Measurements from ENCODE around the gene HPDL.
"Not testable (repeated sequence)": the region's sequence is repeated elsewhere in the genome, so short reads cannot be mapped to it uniquely, and the experiment has no call there.

HPDL gene

DNA sequence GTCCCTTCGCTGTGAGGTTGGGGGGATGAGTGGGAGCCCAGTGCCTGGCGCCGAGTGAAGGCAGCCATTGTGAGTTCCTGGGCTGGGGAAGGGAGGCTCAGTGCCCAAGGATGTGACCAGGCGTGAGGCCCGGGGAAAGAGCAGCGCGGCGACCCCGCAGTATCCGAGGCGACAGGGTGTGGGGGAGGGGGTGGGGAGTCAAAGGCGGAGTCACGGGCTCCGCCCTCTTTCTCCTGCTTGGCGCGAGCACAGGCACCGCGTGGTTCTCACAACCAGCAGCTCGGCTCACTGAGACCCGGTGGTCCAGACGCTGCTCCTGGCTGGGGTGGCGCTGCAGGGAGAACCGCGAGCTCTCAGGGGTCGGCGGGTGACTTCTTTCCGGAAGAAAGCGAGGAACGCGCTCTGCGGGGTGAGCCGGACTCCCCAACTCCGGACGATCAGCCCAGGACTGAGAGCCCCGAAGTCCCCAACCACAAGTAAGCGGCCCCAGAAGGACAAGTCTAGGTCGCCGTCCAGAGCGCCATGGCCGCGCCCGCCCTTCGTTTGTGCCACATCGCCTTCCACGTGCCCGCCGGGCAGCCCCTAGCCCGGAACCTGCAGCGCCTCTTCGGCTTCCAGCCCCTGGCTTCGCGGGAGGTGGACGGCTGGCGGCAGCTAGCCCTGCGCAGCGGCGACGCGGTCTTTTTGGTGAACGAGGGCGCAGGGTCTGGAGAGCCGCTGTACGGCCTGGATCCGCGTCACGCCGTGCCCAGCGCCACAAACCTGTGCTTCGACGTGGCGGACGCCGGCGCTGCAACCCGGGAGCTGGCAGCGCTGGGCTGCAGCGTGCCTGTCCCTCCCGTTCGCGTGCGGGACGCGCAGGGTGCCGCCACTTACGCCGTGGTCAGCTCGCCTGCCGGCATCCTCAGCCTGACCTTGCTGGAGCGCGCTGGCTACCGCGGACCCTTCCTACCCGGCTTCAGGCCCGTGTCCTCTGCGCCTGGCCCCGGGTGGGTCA, at the start of gene HPDL:
Gene HPDL (plus strand): TSS at position 269 of the 997 bp plus-strand sequence. CDS start 254 bp downstream, at position 523.
- DNase-seq (ENCODE audit: low spot score): peak; percentile 85

DNA sequence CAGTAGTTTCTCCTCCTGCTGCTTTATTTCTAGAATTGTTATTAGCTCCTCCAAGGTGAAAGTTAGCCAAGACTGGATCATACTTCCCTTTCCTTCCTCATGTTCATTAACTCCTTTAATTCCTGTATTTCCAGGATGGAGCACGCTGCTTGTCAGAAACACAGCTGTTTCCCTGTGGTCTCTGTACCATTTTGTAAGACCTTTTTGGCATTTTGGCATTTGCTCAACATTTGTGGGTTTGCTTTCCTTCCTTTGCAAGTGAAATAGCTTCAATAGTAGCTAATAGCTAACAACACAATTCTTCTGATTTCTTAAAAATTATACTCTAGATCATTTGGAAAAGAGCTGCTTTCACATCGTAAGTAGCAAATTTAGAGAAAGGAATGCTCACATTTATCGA, 44.3 kb upstream of the HPDL start:
- no peak for DNase-seq (ENCODE audit: low spot score)

DNA sequence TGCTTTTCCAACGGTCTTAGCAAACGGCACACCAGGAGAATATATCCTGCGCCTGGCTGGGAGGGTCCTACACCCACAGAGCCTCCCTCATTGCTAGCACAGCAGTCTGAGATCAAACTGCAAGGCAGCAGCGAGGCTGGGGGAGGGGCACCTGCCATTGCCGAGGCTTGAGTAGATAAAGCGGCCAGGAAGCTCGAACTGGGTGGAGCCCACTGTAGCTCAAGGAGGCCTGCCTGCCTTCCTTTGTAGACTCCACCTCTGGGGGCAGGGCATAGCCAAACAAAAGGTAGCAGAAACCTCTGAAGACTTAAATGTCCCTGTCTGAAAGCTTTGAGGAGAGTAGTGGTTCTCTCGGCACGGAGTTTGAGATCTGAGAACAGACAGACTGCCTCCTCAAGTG, 41.8 kb upstream of the HPDL start:
- DNase-seq (ENCODE audit: low spot score): not testable (repeated sequence)

DNA sequence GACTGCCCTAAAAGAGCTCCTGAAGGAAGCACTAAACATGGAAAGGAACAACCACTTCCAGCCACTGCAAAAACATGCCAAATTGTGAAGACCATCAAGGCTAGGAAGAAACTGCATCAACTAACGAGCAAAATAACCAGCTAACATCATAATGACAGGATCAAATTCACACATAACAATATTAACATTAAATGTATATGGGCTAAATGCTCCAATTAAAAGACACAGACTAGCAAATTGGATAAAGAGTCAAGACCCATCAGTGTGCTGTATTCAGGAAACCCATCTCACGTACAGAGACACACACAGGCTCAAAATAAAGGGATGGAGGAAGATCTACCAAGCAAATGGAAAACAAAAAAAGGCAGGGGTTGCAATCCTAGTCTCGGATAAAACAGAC, 40.2 kb upstream of the HPDL start:
- DNase-seq (ENCODE audit: low spot score): not testable (repeated sequence)

DNA sequence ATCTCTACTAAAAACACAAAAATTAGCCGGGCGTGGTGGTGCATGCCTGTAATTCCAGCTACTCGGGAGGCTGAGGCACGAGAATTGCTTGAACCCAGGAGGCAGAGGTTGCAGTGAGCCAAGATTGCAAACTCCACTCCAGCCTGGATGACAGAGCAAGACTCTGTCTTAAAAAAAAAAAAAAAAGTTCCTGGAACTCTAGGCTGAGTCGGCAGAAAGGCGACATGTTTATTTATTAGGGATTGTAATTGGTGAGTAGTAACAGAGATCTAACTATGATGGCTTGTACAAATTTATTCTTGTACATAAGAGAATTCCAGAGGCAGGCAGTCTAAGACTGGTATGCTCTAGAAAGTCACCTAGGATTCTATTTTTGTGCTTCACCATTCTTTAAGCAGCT, 35.7 kb upstream of the HPDL start:
- DNase-seq (ENCODE audit: low spot score): not testable (repeated sequence)

DNA sequence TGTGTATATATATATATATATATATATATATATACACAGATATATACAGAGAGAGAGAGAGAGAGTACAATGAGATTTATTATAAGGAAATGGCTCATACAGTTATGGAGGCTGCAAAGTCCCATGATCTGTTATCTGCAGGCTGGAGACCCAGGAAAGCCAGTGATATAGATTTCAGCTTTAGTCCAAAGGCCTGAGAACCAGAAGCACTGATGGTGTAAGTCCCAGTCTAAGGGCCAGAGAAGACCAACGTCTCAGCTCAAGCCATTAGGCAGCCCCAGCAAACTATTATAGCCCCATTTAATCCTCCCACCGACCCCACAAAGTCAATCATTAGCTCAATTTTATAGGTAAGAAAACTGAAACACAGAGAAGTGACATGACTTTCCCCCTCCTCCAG, 35.0 kb upstream of the HPDL start:
- DNase-seq (ENCODE audit: low spot score): no peak

DNA sequence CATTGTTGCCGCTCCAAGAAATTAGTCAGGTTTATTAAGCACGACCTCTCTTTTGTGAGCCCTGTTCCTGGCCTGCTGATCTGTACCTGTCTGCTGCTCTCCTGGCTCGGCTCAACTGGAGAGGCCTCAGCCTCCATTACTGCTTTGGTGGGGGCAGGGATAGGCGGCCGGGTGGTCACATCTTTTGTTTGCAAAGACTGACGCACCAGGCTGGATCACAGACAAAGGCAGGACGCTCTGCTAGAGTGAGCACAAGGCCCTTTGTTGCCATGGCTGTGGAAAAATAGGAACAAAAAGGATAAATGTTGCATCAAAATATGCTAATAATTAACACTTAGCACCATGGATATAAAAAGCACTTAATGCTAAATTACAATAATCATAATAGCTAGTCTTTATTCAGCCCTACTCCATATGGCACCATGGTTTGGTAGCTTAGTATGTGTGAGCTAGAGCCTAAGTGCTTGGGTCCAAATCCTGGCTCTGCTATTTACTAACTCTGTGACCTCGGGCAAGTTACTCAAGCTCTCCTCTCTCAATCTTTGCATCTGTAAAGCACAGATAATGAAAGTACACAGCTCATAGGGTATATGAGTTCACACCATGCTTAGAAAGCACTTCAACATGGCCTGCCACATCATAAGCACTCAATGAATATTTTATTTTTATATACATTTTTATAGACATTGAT, 28.9 kb upstream of the HPDL start:
- no peak for DNase-seq (ENCODE audit: low spot score)

DNA sequence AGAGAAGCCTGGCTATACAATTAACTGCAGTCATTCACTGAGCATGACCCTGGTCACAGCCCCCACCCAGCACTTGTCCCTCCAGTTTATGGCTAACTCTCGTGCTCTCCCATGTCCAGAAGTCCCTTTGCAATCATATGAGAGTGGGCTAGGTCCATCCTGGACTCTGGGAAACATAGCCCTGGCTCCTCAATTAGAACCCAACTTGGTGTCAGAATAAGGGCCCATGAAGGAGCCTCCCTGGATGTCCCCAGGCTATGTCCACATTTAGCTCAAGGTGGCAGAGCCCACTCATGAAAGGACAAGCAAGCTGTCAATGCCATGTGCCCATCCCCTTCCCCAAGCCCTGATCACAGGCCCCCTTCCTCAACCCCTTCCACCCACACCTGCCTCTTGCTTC, 27.4 kb upstream of the HPDL start:
- no peak for DNase-seq (ENCODE audit: low spot score)

DNA sequence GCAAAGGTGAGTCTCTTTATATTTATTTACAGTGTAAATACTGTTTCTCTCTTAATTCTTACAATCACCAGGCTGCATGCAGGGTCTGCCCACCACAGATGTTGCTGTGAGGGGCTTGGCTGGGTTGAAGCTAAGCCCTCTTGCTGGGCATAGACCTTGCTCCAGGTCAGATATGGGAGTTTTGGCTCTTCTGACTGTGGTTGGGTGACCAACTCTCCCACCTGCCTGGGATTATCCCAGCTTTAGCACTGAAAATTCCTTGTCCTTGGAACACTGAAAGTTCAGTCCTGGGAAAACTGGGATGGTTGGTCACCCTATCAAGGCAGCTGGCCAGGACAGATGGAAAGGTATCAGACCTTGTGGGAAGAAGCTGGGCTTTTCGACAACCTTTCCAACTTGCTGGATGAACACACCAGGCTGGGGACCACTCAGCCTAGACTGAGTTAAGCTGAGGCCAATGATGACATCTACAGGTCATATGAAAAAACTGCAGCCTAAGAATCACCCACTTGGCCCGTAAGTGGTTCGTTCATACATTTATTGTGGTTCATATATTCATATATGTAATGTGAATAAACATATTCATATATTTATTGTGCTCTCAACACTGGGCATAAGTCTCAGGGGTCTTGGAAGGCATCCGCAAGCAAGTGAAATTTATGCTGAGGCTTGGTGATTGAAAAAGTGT, 26.6 kb upstream of the HPDL start:
- DNase-seq (ENCODE audit: low spot score): peak; percentile 64

DNA sequence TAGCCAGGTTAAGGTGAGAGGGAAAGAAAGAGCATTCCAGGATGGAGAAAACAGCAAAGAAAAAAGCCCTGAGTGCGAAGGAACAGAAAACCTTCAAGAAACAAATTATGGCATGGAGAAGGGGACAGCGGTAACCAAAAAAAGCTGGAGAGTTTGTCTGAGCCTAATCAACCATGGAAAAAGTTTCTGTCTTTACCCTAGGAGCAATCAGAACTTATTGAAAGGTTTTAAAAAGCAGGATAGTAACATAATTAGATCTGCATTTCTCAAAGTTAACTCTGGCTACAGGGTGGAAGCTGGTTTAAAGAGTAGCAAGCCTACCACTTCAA, 26.1 kb upstream of the HPDL start:
- DNase-seq (ENCODE audit: low spot score): no peak

DNA sequence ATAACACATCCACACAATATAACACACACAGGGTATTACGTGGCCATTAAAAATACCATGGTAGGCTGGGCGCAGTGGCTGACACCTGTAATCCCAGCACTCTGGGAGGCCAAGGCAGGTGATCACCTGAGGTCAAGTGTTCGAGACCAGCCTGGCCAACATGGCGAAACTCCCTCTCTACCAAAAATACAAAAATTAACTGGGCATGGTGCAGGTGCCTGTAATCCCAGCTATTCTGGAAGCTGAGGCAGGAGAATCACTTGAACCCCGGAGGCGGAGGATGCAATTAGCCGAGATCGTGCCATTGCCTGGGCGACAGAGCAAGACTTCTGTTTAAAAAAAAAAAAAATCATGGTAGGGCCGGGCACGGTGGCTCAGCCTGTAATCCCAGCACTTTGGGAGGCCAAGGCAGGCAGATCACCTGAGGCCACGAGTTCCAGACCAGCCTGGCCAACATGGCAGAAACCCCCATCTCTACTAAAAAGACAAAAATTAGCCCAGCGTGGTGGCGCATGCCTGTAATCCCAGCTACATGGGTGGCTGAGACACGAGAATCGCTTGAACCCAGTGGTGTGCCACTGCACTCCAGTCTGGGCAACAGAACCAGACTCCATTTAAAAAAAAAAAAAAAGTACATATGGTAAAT, 24.1 kb upstream of the HPDL start:
- no peak for DNase-seq (ENCODE audit: low spot score)

DNA sequence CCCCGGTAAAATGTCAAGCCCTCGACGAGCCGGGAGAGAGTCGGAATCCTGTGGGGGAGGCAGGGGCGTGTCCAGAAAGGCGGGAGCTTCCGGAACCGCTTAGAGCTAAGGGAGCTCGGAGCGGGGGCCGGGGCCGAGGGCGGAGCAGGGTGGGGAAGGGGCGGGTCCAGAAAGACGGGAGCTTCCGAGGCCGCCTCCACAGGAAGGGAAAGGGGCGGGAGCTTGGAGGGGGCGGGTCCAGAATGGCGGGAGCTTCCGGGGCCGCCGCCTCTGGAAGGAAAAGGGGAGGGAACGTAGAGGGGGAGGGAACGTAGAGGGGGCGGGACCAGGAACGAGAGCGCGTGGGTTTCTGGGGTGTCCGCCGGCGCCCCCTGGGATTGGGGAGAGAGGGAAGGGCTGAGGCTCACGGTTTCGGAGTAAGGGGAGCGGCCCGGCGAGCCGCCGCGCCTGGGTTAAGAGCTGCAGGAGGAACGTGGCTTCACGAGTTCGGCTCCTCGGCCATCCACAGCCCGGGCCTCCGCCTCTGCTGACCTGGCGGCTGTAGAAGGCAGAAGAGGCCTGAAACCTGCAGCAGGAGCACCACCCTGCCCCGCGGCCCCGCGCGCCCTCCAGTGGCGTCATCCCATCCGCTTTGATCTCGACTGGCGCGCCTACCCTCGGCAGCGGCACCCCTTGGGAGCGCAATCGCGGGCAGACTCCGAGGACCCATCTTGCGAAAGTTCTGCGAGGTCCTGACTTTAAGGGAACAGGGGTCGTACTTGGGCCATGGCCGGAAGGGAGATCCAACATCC, 23.0 kb upstream of the HPDL start:
- DNase-seq (ENCODE audit: low spot score): peak; percentile 98

DNA sequence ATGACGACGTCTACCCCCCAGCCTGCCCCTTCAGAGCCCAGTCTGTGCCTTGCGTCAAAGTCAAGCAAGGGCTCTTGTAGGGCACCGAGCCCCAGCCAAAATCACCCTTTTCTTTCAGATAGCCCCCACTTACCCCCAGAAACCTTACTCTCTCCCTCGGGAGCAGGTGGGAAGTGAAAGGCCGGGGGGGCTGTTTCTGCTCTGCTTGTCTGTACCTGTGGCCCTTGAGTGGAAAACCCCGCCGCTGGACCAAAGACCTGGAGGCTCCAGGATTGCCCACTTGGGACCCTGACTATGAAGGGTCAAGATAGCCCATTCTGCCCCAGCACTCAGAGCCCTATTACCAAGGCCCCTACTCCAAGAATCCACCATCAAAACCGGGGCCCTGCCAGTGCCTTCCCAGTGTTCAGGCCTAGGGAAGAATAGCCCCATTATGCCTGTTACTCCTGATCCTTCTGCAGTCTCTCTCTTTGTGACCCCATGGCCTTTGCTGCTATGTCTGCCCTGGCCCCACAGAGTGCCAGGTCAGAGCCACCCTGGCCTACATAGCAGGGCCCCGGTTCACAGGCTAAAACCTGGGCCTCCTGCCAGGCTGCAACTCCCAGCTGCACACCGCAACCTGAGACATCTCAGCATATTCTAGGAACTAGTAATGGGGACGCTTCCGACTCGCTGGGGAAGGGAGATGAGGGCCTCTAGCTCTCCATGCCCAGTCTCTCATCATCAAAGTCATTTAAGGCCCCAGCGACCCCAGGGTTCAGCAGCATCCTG, 22.2 kb upstream of the HPDL start:
- DNase-seq (ENCODE audit: low spot score): no peak

DNA sequence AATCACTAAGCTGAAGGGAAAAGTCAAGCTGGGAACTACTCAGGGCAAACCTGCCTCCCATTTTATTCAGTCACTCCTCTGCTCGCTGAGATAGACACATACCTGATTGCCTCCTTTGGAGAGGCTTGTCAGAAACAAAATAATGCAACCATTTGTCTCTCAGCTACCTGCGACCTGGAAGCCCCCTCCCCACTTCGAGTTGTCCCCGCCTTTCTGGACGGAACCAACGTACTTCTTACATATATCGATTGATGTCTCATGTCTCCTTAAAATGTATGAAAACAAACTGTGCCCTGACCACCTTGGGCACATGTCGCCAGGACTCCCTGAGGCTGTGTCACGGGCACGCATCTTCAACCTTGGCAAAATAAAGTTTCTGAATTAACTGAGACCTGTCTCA, 21.5 kb upstream of the HPDL start:
- no peak for DNase-seq (ENCODE audit: low spot score)

DNA sequence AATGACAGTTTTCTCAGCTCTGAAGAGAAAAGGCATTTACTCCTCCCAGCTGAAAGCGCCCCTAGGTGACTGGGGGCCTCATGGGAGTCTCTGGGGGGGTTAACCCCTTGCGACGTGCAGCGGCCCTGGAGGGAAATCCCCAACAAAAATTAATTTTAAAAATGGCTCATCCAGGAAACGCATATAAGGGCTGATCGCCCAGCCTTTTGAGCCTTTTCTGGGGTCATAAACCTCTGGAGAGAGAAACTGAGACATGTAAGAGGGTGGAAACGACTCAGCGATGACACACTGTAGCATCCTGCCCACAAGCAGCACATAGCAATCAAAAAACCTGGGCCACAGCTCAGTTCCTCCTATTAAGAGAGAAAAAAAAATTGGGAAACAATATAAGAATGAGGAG, 20.4 kb upstream of the HPDL start:
- DNase-seq (ENCODE audit: low spot score): no peak

DNA sequence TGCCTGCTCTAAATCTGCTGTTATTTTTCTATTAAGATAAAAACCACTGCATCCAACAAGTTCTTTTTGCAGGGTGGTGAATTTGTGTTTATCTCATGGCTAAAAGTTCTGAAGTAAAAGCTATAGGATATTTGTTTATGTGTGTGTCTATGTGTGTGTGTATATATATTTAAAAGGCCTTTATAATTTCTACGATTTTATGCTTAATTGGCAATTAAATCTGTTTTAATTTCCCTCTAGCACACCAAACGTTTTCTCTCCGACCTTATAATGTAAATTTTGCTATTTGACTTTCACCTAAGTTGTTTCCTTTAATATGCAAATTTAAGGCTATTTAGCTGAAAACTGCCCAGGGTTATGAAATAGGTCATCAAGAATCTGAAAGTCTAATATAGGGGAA, 19.8 kb upstream of the HPDL start:
- no peak for DNase-seq (ENCODE audit: low spot score)

DNA sequence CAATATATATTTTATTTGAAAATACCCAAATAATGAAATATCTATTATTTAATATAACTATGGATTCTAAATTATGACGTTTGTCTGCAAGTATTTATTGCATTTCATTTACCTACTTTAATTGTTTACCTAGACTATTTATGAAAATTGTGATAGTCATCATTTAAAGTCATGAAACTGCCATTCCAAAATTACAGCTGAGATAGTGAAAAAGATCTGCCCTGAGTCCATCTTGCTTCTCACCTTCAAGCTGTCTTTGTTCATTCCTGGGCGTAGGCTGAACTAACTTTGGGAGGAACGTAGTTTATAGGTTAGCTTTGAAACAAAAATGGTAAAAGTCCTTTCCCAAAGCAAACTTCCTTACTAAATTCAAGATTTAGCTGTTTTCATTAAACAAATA, 12.4 kb upstream of the HPDL start:
- no peak for DNase-seq (ENCODE audit: low spot score)

DNA sequence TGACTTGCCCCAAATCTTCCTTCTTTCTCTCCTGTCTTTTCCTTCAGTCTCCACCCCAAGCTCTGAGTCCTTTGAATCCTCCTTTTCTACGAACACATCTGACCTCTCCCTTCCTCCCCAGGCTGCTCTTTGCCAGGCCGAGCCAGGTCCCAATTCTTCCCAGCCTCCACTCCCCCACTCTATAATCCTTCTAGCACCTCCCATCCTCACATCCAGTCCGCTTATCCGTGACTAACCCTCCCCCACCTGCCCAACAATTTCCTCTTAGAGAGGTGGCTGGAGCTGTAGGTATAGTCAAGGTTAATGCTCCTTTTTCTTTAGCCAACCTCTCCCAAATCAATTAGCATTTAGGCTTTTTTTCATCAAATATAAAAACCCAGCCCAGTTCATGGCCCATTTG, 9.5 kb upstream of the HPDL start:
- DNase-seq (ENCODE audit: low spot score): no peak

DNA sequence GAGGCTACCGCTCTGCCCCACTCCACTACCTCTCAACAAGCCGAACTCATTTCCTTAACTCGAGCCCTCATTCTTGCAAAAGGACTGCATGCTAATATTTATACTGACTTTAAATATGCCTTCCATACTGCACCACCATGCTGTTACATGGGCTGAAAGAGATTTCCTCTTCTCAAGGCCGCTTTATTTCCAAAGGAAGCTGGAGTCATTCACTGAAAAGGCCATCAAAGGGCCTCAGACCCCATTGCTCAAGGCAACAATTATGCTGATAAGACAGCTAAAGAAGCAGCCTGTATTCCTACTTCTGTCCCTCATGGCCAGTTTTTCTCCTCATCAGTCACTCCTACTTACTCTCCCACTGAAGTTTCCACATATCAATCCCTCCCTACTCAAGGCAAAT, 6.9 kb upstream of the HPDL start:
- no peak for DNase-seq (ENCODE audit: low spot score)

DNA sequence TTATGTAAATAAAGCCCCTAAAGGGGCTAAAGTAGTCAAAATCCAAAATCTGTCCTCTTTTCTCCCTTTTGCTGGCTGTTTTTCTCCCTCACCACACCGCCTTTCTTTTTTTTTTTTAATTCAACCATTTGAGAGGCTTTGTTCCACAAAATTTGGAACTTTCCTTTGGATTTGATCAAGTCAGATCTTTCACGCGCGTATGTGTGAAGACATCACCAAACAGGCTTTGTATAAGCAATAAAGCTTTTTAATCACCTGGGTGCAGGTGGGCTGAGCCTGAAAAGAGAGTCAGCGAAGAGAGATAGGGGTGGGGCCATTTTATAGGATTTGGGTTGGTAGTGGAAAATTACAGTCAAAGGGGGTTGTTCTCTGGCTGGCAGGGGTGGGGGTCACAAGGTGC, 5.3 kb upstream of the HPDL start:
- DNase-seq (ENCODE audit: low spot score): no peak

Data from iPS-NIHi11 (cell line).